Activated naive CD4-positive, alpha-beta T cell treated with anti-CD3 and anti-CD28 coated beads for 36 hours (primary cell): ENCODE data around the gene CRB1. TPM values are rescaled to one million over a fixed set of nuclear protein-coding genes. Genes with fewer than 3 reads are reported as not detected.

Experiments
- CTCF ChIA-PET: fragments of 350-600 bp; sonication (Branson Sonifier 250); formaldehyde crosslinking; loops from one replicate; lab custom pipeline; 2021; ENCODE audit warnings: antibody characterized with exemption; lab: Charles Lee
- DNase-seq: peaks from one replicate; pipeline ENCODE4 v3.0.0-alpha.2; 2020
- H3K27ac Mint-ChIP-seq: one replicate; pipeline ENCODE4 v1.8.0; 2021; ENCODE audit warnings: mild to moderate bottlenecking, mixed read lengths
- H3K27me3 Mint-ChIP-seq: one replicate; pipeline ENCODE4 v1.8.0; 2021; ENCODE audit warnings: low read depth, mixed read lengths
- H3K36me3 Mint-ChIP-seq: one replicate; pipeline ENCODE4 v1.8.0; 2021; ENCODE audit warnings: low read depth, mixed read lengths
- H3K4me1 Mint-ChIP-seq: one replicate; pipeline ENCODE4 v1.8.0; 2021; ENCODE audit warnings: low read depth, mixed read lengths
- H3K4me3 Mint-ChIP-seq: one replicate; pipeline ENCODE4 v1.8.0; 2021; ENCODE audit warnings: mild to moderate bottlenecking, moderate library complexity, mixed read lengths
- H3K9me3 Mint-ChIP-seq: one replicate; pipeline ENCODE4 v1.8.0; 2021; ENCODE audit warnings: mixed read lengths
- intact Hi-C: fragments of 100-400 bp; cut with micrococcal nuclease; formaldehyde crosslinking; loops from one replicate; pipeline ENCODE4 v1.15.1; 2023
- total RNA-seq, 2 experiments: library from RNA; stranded (reverse); gene quantifications; one replicate each; pipeline ENCODE4 v1.2.3, GENCODE V29; 2021

CRB1 gene
- total RNA-seq, 2 experiments from 2014 or later, result not detected

GRCh38 chr1:197331565-197331964, 63.5 kb downstream of the CRB1 start:
- Mint-ChIP-seq H3K4me3 (no peak overlapping the region), H3K4me1 (no peaks in the 10 kb centered on the region), H3K36me3 (no peaks in the 10 kb centered on the region), H3K27ac (no peak overlapping the region), H3K9me3 (no peaks in the 10 kb centered on the region), H3K27me3 (no peaks in the 10 kb centered on the region)
- DNase-seq, result no peak
- intact Hi-C loops, result no loop called here
- CTCF ChIA-PET, result interaction anchor here (1.0 kb wide), 1 partner anchor 152 kb away, joined by 3 read pairs; no protein-coding TSS in a partner anchor

GRCh38 chr1:197333041-197333440, 65.0 kb downstream of the CRB1 start:
- no peak overlapping the region for H3K4me3 Mint-ChIP-seq
- no peaks in the 10 kb centered on the region for H3K4me1 Mint-ChIP-seq
- H3K36me3 Mint-ChIP-seq, result no peaks in the 10 kb centered on the region
- CTCF ChIA-PET, result interaction anchor here (0.6 to 0.8 kb wide), 2 partner anchors 9 to 153 kb away, joined by 3 read pairs; no protein-coding TSS in a partner anchor
- no peaks in the 10 kb centered on the region for H3K9me3 Mint-ChIP-seq
- H3K27me3 Mint-ChIP-seq, result no peaks in the 10 kb centered on the region
- no peak for DNase-seq
- no peak overlapping the region for H3K27ac Mint-ChIP-seq
- intact Hi-C loops, result no loop called here

GRCh38 chr1:197336571-197336970, 68.5 kb downstream of the CRB1 start:
- intact Hi-C loops, result loop anchor here (5.0 kb wide), 1 partner anchor 139 kb away; no protein-coding TSS in a partner anchor
- no peaks in the 10 kb centered on the region for H3K9me3 Mint-ChIP-seq
- CTCF ChIA-PET, result no interaction called here

GRCh38 chr1:197339106-197340060, 71.3 kb downstream of the CRB1 start:
- H3K9me3 Mint-ChIP-seq, result no peaks in the 10 kb centered on the region
- CTCF ChIA-PET, result no interaction called here
- H3K27ac Mint-ChIP-seq, result no peak overlapping the region
- no peaks in the 10 kb centered on the region for H3K36me3 Mint-ChIP-seq
- intact Hi-C loops, result loop anchor here (5.0 kb wide), 1 partner anchor 142 kb away; no protein-coding TSS in a partner anchor
- no peak overlapping the region for H3K4me3 Mint-ChIP-seq
- H3K27me3 Mint-ChIP-seq, result no peaks in the 10 kb centered on the region
- DNase-seq, result no peak
- peaks cover 3% of the 10 kb centered on the region for H3K4me1 Mint-ChIP-seq

More at GRCh38 chr1:197336571-197336970, 68.5 kb downstream of the CRB1 start:
- Mint-ChIP-seq H3K4me1 (no peaks in the 10 kb centered on the region), H3K27me3 (no peaks in the 10 kb centered on the region), H3K36me3 (no peaks in the 10 kb centered on the region), H3K4me3 (no peak overlapping the region), H3K27ac (no peak overlapping the region)
- no peak for DNase-seq

GRCh38 chr1:197341626-197342025, 73.6 kb downstream of the CRB1 start:
- CTCF ChIA-PET, result no interaction called here
- peaks cover 3% of the 10 kb centered on the region for H3K4me1 Mint-ChIP-seq
- intact Hi-C loops, result no loop called here
- H3K27me3 Mint-ChIP-seq, result no peaks in the 10 kb centered on the region
- no peak overlapping the region for H3K4me3 Mint-ChIP-seq
- H3K36me3 Mint-ChIP-seq, result no peaks in the 10 kb centered on the region
- DNase-seq, result no peak
- H3K27ac Mint-ChIP-seq, result no peak overlapping the region
- no peaks in the 10 kb centered on the region for H3K9me3 Mint-ChIP-seq

- intact Hi-C loops, result no loop called here
- DNase-seq, result no peak
- Mint-ChIP-seq H3K27me3 (no peaks in the 10 kb centered on the region), H3K4me1 (peaks cover 3% of the 10 kb centered on the region), H3K9me3 (no peaks in the 10 kb centered on the region), H3K36me3 (no peaks in the 10 kb centered on the region), H3K4me3 (no peak overlapping the region), H3K27ac (no peak overlapping the region)
- CTCF ChIA-PET, result no interaction called here
Observed at GRCh38 chr1:197342044-197342565, 74.1 kb downstream of the CRB1 start.

GRCh38 chr1:197342669-197343068, 74.6 kb downstream of the CRB1 start:
- Mint-ChIP-seq H3K9me3 (no peaks in the 10 kb centered on the region), H3K27ac (no peak overlapping the region), H3K36me3 (no peaks in the 10 kb centered on the region), H3K4me1 (peaks cover 3% of the 10 kb centered on the region), H3K4me3 (no peak overlapping the region), H3K27me3 (no peaks in the 10 kb centered on the region)
- CTCF ChIA-PET, result interaction anchor here (1.0 kb wide), 1 partner anchor 164 kb away, joined by 3 read pairs; no protein-coding TSS in a partner anchor
- DNase-seq, result no peak
- intact Hi-C loops, result no loop called here

GRCh38 chr1:197343663-197344273, 75.7 kb downstream of the CRB1 start:
- Mint-ChIP-seq H3K27ac (no peak overlapping the region), H3K4me1 (peaks cover 3% of the 10 kb centered on the region), H3K9me3 (no peaks in the 10 kb centered on the region), H3K36me3 (no peaks in the 10 kb centered on the region), H3K27me3 (no peaks in the 10 kb centered on the region), H3K4me3 (no peak overlapping the region)
- CTCF ChIA-PET, result interaction anchor here (1.0 to 1.5 kb wide), 2 partner anchors 163 to 165 kb away, joined by 3 to 4 read pairs; no protein-coding TSS in a partner anchor
- DNase-seq, result no peak
- intact Hi-C loops, result no loop called here

GRCh38 chr1:197351821-197352440, 83.9 kb downstream of the CRB1 start:
- Mint-ChIP-seq H3K9me3 (no peaks in the 10 kb centered on the region), H3K4me3 (no peak overlapping the region)
- CTCF ChIA-PET, result no interaction called here

GRCh38 chr1:197355248-197355995, 87.4 kb downstream of the CRB1 start:
- DNase-seq, result no peak
- intact Hi-C loops, result loop anchor here (10.0 kb wide), 1 partner anchor 631 kb away; no protein-coding TSS in a partner anchor
- CTCF ChIA-PET, result interaction anchor here (1.1 to 6.0 kb wide), 3 partner anchors 29 to 175 kb away, joined by 4 to 45 read pairs (median 9); no protein-coding TSS in a partner anchor
- Mint-ChIP-seq H3K9me3 (no peaks in the 10 kb centered on the region), H3K27ac (no peak overlapping the region), H3K4me3 (no peak overlapping the region), H3K27me3 (no peaks in the 10 kb centered on the region), H3K4me1 (no peaks in the 10 kb centered on the region), H3K36me3 (no peaks in the 10 kb centered on the region)

More at GRCh38 chr1:197351821-197352440, 83.9 kb downstream of the CRB1 start:
- H3K36me3 Mint-ChIP-seq, result no peaks in the 10 kb centered on the region
- DNase-seq, result no peak
- no peaks in the 10 kb centered on the region for H3K27me3 Mint-ChIP-seq
- no peaks in the 10 kb centered on the region for H3K4me1 Mint-ChIP-seq
- intact Hi-C loops, result loop anchor here (10.0 kb wide), 1 partner anchor 627 kb away; no protein-coding TSS in a partner anchor
- no peak overlapping the region for H3K27ac Mint-ChIP-seq
